Measurements from ENCODE around the gene CTNNA2. TPM values are rescaled to one million over a fixed set of nuclear protein-coding genes. Genes with fewer than 3 reads are reported as not detected.

Gene CTNNA2
- total RNA-seq, 6 donors from 2014 or later: not detected

DNA sequence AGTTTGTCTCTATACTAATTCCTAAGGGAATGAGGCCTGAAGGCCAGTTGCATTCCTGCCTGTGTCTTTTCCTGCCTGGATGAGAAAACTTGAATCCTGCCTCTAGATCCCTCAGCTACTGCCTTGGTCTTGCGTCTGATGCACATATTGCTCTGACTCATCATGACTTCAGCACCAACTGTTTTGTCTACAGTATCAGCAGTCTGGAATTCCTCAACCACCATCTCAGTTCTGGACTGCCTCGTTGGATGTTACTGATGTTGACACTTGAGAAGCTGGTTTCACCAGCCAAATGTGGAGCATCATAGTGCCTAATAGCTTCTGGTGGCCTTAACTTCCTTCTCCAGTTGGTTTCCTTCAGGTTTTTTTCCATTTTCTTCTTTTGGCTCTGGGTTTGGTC is 211.0 kb downstream of the CTNNA2 start:
- Histone ChIP-seq H3K9me3 (no peaks in the 10 kb centered on the region), H3K27me3 (no peaks in the 10 kb centered on the region), H3K4me1 (no peaks in the 10 kb centered on the region), H3K4me3 (no peak overlapping the region), H3K27ac (no peak overlapping the region), H3K36me3 (no peaks in the 10 kb centered on the region)
- peak in 1 of 2 donors; percentile 96 for ATAC-seq (ENCODE audit: low FRiP score in 2 of 2)
- no peak for DNase-seq
- 67 to 70% methylated on average over 2 of the region's 2 CpGs for WGBS, 2 donors
- TF ChIP-seq POLR2AphosphoS5 (IDR thresholded peaks at IDR 0.05) (no peak), EP300 (IDR thresholded peaks at IDR 0.05) (no peak), POLR2A (IDR thresholded peaks at IDR 0.05) (no peak)
- TF ChIP-seq, protein P1, sequence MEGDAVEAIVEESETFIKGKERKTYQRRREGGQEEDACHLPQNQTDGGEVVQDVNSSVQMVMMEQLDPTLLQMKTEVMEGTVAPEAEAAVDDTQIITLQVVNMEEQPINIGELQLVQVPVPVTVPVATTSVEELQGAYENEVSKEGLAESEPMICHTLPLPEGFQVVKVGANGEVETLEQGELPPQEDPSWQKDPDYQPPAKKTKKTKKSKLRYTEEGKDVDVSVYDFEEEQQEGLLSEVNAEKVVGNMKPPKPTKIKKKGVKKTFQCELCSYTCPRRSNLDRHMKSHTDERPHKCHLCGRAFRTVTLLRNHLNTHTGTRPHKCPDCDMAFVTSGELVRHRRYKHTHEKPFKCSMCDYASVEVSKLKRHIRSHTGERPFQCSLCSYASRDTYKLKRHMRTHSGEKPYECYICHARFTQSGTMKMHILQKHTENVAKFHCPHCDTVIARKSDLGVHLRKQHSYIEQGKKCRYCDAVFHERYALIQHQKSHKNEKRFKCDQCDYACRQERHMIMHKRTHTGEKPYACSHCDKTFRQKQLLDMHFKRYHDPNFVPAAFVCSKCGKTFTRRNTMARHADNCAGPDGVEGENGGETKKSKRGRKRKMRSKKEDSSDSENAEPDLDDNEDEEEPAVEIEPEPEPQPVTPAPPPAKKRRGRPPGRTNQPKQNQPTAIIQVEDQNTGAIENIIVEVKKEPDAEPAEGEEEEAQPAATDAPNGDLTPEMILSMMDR (IDR thresholded peaks at IDR 0.05): no peak

- no peaks in the 10 kb centered on the region for H3K27me3 ChIP-seq
Observed at GRCh38 chr2:79729532-79729931, 216.7 kb downstream of the CTNNA2 start.

DNA sequence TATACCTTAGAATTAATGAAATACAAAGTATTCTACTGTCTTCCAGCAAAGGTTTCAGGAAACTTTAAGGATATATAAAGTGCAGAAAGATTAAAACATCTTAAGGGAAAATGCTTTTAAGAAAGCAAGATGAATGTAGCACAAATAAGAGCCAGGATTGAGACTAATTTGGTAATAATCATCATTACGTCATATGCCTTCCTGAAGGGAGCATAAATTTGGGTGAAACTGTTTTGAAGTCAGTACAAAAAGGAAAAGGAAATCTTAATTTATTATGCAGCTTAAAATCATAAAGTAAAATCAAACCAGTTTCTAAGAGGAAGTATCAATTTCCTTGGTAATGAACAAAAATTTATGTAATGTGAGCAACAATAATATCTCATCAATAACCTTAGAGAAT is 221.7 kb downstream of the CTNNA2 start:
- 61% methylated on average over 1 of the region's 1 CpG for WGBS, 2 donors

More at GRCh38 chr2:79729532-79729931, 216.7 kb downstream of the CTNNA2 start:
- Histone ChIP-seq H3K4me1 (no peaks in the 10 kb centered on the region), H3K4me3 (no peak overlapping the region), H3K36me3 (no peaks in the 10 kb centered on the region), H3K27ac (no peak overlapping the region), H3K9me3 (no peaks in the 10 kb centered on the region)
- no peak for TF ChIP-seq EP300 (IDR thresholded peaks at IDR 0.05)
- TF ChIP-seq, protein P1 (IDR thresholded peaks at IDR 0.05): no peak
- no peak for TF ChIP-seq POLR2AphosphoS5 (IDR thresholded peaks at IDR 0.05)
- no peak for TF ChIP-seq POLR2A (IDR thresholded peaks at IDR 0.05)
- DNase-seq (no peak), ATAC-seq (ENCODE audit: low FRiP score in 2 of 2) (no peak)
- 63 to 82% methylated on average over 1 of the region's 1 CpG for WGBS, 2 donors

GRCh38 chr2:79740879-79741443 is 228.1 kb downstream of the CTNNA2 start:
- no peak overlapping the region for H3K4me3 ChIP-seq
- no peaks in the 10 kb centered on the region for H3K27me3 ChIP-seq
- H3K27ac ChIP-seq: no peak overlapping the region
- WGBS, 2 donors: 81 to 82% methylated on average over 6 of the region's 6 CpGs
- H3K36me3 ChIP-seq: no peaks in the 10 kb centered on the region
- TF ChIP-seq EP300 (IDR thresholded peaks at IDR 0.05) (no peak), POLR2A (IDR thresholded peaks at IDR 0.05) (no peak), POLR2AphosphoS5 (IDR thresholded peaks at IDR 0.05) (no peak)
- TF ChIP-seq, protein P1 (IDR thresholded peaks at IDR 0.05): no peak
- DNase-seq (no peak), ATAC-seq (ENCODE audit: low FRiP score in 2 of 2) (no peak)
- no peaks in the 10 kb centered on the region for H3K4me1 ChIP-seq
- no peaks in the 10 kb centered on the region for H3K9me3 ChIP-seq

More for the DNA sequence above, 221.7 kb downstream of the CTNNA2 start:
- H3K27ac ChIP-seq: no peak overlapping the region
- ATAC-seq (ENCODE audit: low FRiP score in 2 of 2) (no peak), DNase-seq (no peak)
- no peaks in the 10 kb centered on the region for H3K27me3 ChIP-seq
- no peaks in the 10 kb centered on the region for H3K4me1 ChIP-seq
- TF ChIP-seq POLR2AphosphoS5 (IDR thresholded peaks at IDR 0.05): no peak
- TF ChIP-seq POLR2A (IDR thresholded peaks at IDR 0.05): no peak
- TF ChIP-seq, protein P1 (IDR thresholded peaks at IDR 0.05): no peak
- TF ChIP-seq EP300 (IDR thresholded peaks at IDR 0.05): no peak
- H3K36me3 ChIP-seq: no peaks in the 10 kb centered on the region
- no peaks in the 10 kb centered on the region for H3K9me3 ChIP-seq
- no peak overlapping the region for H3K4me3 ChIP-seq

DNA sequence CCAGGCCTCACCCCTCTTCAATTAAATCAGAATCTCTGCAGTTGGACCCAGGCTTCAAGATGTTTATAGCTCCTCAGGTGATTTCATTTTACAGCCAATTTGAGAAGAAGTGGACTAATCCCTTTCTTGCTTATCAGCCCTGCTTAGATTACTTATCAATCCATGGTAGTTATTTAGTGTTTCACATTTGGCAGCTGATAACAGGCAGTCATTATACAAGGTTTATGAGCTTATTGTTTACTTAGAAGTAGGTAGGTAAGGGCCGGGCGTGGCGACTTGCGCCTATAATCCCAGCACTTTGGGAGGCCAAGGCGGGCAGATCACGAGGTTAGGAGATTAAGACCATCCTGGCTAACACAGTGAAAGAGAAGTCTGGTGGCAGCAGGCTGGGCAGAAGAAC is 237.5 kb downstream of the CTNNA2 start:
- Histone ChIP-seq H3K9me3 (no peaks in the 10 kb centered on the region), H3K4me3 (no peak overlapping the region), H3K27ac (no peak overlapping the region), H3K4me1 (no peaks in the 10 kb centered on the region), H3K36me3 (no peaks in the 10 kb centered on the region), H3K27me3 (no peaks in the 10 kb centered on the region)
- WGBS, 2 donors: 88 to 95% methylated on average over 5 to 6 of the region's 6 CpGs
- TF ChIP-seq POLR2A (IDR thresholded peaks at IDR 0.05): no peak
- no peak for TF ChIP-seq POLR2AphosphoS5 (IDR thresholded peaks at IDR 0.05)
- TF ChIP-seq, protein P1 (IDR thresholded peaks at IDR 0.05): no peak
- no peak for TF ChIP-seq EP300 (IDR thresholded peaks at IDR 0.05)
- ATAC-seq (ENCODE audit: low FRiP score in 2 of 2): no peak
- DNase-seq: no peak
